Measurements from ENCODE around the gene FOXO1.

The FOXO1 gene

GRCh38 chr13:40576369-40576768, 90.1 kb downstream of the FOXO1 start:
- no peak for DNase-seq (ENCODE audit: low read depth)

- no peak for DNase-seq (ENCODE audit: low read depth)
These were observed 93.5 kb downstream of the FOXO1 start for GRCh38 chr13:40572961-40573360.

- no peak for DNase-seq (ENCODE audit: low read depth)
These were observed 95.0 kb downstream of the FOXO1 start for GRCh38 chr13:40571338-40571963.

GRCh38 chr13:40570930-40571329, 95.5 kb downstream of the FOXO1 start:
- no peak for DNase-seq (ENCODE audit: low read depth)

GRCh38 chr13:40569024-40569350, 97.5 kb downstream of the FOXO1 start:
- no peak for DNase-seq (ENCODE audit: low read depth)

- no peak for DNase-seq (ENCODE audit: low read depth)
These were observed 98.0 kb downstream of the FOXO1 start for GRCh38 chr13:40568246-40569023.

DNA sequence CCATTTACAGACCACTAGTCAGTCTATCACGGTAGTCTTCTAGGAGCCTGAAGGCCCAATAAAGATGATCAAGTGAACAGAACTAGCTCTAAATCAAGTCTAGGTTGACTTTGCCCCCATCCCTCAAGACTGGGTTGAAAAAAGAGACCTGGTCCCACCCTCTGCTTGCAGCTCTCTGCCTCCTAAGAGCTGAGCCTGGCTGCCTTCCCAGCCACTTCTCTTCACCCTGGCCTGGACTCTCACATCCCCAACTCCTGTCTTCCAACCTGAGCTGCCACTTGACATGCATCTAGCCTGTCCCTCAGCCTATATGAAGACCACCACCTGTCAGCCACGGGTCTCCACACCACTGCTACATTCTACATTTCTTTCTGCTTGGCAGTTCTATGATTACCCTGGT, 99.6 kb downstream of the FOXO1 start:
- no peak for DNase-seq (ENCODE audit: low read depth)

GRCh38 chr13:40565282-40566148, 100.9 kb downstream of the FOXO1 start:
- DNase-seq (ENCODE audit: low read depth): no peak

- DNase-seq (ENCODE audit: low read depth): no peak
These were observed 102.0 kb downstream of the FOXO1 start for GRCh38 chr13:40564342-40565001.

DNA sequence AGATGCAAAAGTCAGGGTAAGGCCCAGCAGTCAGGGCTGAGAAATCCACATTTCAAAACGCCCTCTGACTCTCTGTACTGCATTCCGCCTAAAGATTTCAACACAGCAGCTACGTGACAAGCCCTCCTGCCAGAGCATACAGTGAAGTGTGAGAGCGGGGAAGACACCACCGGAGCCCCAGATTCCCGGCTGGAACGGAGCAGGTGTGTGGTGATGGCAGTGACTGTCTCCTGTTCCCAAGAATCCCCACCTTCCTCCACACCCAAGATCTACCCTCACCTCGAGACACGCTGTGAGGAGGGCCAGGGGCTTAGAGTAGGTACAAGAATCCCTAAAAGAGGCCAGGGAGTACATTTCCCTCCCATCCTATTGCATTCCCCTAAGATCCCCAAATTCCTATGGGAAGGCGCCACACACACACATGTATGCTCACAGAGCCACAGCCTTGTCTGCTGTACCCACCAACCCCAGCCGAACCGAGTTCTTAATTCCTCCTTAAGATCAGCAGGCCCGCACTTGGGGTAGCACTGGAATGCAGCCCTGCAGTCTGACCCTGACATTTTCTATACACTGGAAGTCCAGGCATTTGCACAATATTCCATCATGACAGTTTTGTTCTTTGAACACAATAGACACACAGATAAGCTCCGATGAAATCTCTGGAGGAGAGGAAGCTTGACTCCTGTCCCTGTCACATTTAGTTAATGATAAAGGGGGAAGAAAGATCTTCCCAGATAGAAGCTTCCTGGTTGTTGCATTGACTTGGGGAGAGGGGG, 102.9 kb downstream of the FOXO1 start:
- DNase-seq (ENCODE audit: low read depth): no peak

DNA sequence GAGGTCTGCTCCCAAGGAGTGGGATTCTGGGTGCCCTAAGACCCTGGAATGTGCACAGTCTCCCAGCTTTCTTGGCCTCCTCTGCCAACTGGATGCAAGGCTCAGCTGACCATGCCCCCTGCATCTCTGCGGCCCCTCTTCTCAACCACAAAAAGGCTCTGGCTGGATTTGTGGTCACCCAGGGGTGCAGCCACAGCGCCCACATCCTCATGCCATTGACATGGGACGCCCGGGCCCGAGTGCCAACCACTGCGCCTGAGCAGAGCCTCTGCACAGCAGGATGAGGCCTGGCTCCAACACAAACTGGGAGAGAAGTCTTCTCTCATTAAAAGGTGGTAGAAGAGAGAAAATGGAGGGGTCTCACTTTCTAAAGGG, 103.5 kb downstream of the FOXO1 start:
- DNase-seq (ENCODE audit: low read depth): no peak

GRCh38 chr13:40559915-40560314, 106.5 kb downstream of the FOXO1 start:
- no peak for DNase-seq (ENCODE audit: low read depth)

GRCh38 chr13:40558656-40559055, 107.8 kb downstream of the FOXO1 start:
- no peak for DNase-seq (ENCODE audit: low read depth)

- no peak for DNase-seq (ENCODE audit: low read depth)
These were observed 110.0 kb downstream of the FOXO1 start for GRCh38 chr13:40556453-40556852.

- DNase-seq (ENCODE audit: low read depth): no peak
These were observed 113.1 kb downstream of the FOXO1 start for GRCh38 chr13:40553356-40553755.

DNA sequence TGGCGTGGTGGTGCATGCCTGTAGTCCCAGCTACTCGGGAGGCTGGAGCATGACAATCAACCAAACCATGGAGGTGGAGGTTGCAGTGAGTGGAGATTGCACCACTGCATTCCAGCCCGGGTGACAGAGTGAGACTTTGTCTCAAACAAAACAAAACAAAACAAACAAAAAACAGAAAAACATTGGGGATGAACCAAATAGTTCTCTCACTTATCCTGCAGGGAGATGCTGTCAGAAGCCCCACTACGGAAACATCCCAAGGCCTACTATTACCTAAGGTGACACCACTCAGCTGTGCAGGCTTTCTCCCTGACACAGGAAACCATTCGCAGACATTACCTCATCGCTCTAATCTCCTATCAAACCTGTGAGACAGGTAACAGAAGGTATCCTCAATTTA, 113.5 kb downstream of the FOXO1 start:
- DNase-seq (ENCODE audit: low read depth): no peak

DNA sequence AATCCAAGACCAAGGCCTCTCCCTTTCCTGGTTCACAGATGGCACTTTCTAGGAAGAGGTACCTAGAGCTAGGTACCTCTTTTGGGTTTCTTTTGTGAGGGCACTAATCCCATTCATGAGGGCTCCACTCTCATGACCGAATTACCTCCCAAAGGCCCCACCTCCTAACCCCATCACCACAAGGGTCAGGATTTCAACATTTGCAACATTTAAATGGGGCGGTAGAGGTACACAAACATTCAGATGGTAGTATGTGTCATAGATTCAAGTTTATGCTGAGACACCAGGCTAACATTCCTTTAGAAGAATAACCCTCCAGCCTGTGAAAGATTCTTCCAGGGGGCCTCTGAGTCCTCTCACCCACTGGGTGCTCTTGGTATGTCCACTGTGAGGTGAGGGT, 116.3 kb downstream of the FOXO1 start:
- DNase-seq (ENCODE audit: low read depth): no peak

DNA sequence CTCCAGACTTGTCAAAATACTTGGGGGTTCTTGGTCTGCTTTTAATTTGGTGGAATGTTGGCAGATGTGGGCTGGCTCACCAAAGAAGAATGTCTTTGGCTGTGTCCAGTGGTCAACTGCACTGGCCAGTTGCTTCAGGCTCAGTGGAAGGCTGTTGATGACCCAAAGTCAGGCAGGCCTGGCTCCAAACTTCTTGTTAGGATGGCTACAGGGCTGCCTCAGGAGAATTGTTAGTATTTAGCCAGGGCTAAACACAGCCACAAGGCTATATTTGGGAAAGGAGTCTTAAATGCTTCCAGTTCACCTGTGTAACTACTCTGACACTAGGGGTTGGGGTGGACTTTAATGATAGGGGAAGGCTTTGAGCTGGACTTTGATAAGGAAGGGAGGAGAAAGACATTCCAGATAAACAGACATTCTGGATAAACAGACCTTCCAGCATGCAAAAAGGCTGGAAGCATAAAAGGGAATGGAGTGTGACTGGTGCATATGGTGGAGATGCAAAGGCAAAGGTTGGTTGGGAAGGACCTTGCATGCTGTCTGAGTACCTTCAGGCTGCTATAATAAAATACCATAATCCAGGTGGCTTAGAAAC, 116.8 kb downstream of the FOXO1 start:
- DNase-seq (ENCODE audit: low read depth): peak; percentile 29

GRCh38 chr13:40547591-40548315, 118.7 kb downstream of the FOXO1 start:
- no peak for DNase-seq (ENCODE audit: low read depth)

GRCh38 chr13:40546047-40546446, 120.4 kb downstream of the FOXO1 start:
- DNase-seq (ENCODE audit: low read depth): no peak
